Measurements from ENCODE around the gene SLC38A4. TPM values are rescaled to one million over a fixed set of nuclear protein-coding genes. Genes with fewer than 3 reads are reported as not detected.

SLC38A4 gene
- total RNA-seq, 1 experiment from 2014 or later, result 1.5 TPM

DNA sequence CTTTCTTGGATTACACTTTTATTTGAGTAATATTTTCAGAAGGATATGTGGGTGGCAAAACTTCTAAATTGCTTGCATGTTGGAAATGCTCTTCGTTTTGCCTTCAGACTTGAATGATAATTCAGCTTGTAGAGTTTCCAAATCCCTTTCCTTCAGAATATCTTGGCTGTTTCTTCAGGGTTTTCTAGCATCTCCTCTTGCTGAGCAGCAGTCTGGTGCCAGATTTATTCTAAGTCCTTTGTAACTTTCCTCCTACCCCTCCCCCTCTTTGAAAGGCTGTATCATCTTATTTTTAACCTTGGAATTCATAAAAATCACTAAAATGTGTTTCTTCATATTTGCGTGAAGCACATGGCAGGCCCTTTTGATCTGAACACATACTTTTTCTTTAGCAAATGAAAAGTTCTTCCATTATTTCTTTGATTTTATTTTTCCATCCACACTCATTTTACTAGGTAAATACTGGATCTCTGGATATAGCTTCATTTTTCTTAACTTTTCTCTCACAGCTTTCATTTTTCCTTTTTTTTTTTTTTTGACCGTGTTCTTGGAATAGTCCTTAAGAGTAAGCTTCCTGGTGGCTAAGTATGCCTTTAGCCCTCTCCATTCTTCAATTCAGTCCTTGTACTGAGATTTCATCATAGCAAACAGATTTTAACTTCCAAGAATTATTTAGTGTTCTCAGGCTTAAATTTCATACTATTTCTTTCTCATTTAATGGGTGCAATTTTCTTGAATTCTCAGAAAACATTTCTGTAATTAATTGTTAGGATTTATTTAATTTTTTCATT, 102.0 kb downstream of the SLC38A4 start:
- Mint-ChIP-seq H3K4me3 (ENCODE audit: low read depth, unreplicated experiment) (no peak overlapping the region), H3K9me3 (ENCODE audit: low read depth, unreplicated experiment) (peaks cover 2% of the 10 kb centered on the region), H3K27me3 (ENCODE audit: unreplicated experiment) (no peaks in the 10 kb centered on the region), H3K4me1 (ENCODE audit: low read depth, unreplicated experiment) (no peaks in the 10 kb centered on the region), H3K27ac (ENCODE audit: unreplicated experiment) (no peak overlapping the region), H3K36me3 (ENCODE audit: insufficient read depth, unreplicated experiment) (no peaks in the 10 kb centered on the region)
- intact Hi-C loops (cut with micrococcal nuclease; ENCODE audit: unreplicated experiment), result no loop called here
- TF ChIP-seq, protein P1, sequence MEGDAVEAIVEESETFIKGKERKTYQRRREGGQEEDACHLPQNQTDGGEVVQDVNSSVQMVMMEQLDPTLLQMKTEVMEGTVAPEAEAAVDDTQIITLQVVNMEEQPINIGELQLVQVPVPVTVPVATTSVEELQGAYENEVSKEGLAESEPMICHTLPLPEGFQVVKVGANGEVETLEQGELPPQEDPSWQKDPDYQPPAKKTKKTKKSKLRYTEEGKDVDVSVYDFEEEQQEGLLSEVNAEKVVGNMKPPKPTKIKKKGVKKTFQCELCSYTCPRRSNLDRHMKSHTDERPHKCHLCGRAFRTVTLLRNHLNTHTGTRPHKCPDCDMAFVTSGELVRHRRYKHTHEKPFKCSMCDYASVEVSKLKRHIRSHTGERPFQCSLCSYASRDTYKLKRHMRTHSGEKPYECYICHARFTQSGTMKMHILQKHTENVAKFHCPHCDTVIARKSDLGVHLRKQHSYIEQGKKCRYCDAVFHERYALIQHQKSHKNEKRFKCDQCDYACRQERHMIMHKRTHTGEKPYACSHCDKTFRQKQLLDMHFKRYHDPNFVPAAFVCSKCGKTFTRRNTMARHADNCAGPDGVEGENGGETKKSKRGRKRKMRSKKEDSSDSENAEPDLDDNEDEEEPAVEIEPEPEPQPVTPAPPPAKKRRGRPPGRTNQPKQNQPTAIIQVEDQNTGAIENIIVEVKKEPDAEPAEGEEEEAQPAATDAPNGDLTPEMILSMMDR (IDR thresholded peaks at IDR 0.05; ENCODE audit: unreplicated experiment), result no peak
- CTCF ChIA-PET, result no interaction called here
- DNase-seq, result no peak
- no TSS peak for BruUV-seq (replicated peaks)

DNA sequence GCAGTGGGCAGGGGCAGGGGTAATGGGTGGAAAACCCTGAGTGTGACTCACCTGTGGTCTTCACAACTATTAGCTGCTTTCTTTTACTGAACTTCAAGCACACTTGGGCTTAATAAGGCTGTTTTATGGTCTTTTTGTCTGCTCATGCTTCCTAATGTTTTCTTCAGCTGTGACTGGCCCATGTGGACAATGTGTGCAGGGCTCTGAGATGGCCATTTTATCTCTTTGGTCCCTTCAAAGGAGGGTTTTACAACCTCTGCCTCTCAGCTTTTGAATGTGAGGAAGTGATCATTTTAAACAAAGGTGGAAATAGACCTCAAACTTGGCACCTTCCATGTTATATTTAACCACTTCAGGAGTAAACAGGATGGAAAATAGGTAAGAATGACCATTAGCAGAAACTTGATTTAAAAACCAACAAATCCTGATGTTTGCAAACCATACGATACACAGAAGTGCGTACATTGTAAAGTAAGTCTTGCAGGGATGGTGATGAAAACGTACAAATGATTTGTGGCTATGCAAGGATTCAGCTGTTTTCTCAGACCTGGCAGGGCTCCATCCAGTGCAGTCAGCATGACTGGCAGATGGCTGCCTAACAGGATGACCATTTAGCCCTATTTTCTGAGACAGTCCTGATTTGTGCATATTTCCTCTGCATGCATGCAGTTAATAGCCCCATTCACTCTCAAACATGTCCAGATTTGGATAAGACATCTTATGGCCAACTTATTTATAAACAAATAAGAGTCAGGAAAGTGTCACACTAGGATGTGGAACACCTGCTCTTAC, 103.2 kb downstream of the SLC38A4 start:
- Mint-ChIP-seq H3K4me3 (ENCODE audit: low read depth, unreplicated experiment) (no peak overlapping the region), H3K9me3 (ENCODE audit: low read depth, unreplicated experiment) (peaks cover 2% of the 10 kb centered on the region), H3K27me3 (ENCODE audit: unreplicated experiment) (no peaks in the 10 kb centered on the region), H3K4me1 (ENCODE audit: low read depth, unreplicated experiment) (no peaks in the 10 kb centered on the region), H3K36me3 (ENCODE audit: insufficient read depth, unreplicated experiment) (no peaks in the 10 kb centered on the region), H3K27ac (ENCODE audit: unreplicated experiment) (no peak overlapping the region)
- TF ChIP-seq, protein P1 (IDR thresholded peaks at IDR 0.05; ENCODE audit: unreplicated experiment), result no peak
- CTCF ChIA-PET, result no interaction called here
- no TSS peak for BruUV-seq (replicated peaks)
- no peak for DNase-seq
- intact Hi-C loops (cut with micrococcal nuclease; ENCODE audit: unreplicated experiment), result no loop called here

DNA sequence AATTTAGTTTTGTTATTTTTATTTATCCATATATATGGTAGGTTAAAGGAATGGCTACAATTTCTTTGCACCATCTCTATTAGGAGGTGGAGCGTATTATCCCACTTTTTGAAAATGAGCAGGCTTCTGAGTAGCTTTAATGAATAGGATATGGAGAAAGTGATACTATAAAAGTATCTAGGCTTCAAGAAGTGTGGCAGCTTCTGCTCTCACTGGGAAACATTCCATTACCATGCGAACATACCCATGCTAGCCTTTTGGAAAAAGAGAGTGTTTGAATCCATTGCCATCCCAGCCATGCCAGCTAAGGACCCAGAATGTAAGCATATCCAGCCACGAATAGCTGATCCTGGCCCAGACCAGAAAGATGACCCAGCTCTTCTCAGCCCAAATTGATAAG, 107.3 kb downstream of the SLC38A4 start:
- BruUV-seq (replicated peaks), result no TSS peak
- no peak overlapping the region for H3K4me3 Mint-ChIP-seq (ENCODE audit: low read depth, unreplicated experiment)
- no peaks in the 10 kb centered on the region for H3K27me3 Mint-ChIP-seq (ENCODE audit: unreplicated experiment)
- CTCF ChIA-PET, result no interaction called here
- H3K4me1 Mint-ChIP-seq (ENCODE audit: low read depth, unreplicated experiment), result no peaks in the 10 kb centered on the region
- no peaks in the 10 kb centered on the region for H3K36me3 Mint-ChIP-seq (ENCODE audit: insufficient read depth, unreplicated experiment)
- DNase-seq, result no peak
- H3K27ac Mint-ChIP-seq (ENCODE audit: unreplicated experiment), result no peak overlapping the region
- TF ChIP-seq, protein P1 (IDR thresholded peaks at IDR 0.05; ENCODE audit: unreplicated experiment), result no peak
- intact Hi-C loops (cut with micrococcal nuclease; ENCODE audit: unreplicated experiment), result no loop called here
- no peaks in the 10 kb centered on the region for H3K9me3 Mint-ChIP-seq (ENCODE audit: low read depth, unreplicated experiment)

DNA sequence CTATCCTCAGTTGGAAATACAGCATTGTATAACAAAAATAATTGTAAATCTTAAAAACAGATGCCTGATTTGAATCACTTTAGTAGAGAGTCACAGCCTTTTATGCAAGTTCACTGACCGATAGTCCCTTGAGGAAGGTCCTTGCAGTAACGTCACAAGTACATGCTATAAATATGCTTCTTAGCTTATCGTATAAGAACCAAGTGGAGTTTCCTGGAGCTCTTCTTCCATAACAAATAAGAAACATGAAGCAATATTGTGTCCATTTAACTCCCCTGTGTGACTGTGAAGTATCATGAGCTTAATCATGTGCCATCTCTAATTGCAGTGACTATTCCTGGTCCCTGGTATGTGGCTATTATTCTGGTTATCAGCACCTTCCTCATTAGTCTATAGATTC, 107.9 kb downstream of the SLC38A4 start:
- TF ChIP-seq, protein P1 (IDR thresholded peaks at IDR 0.05; ENCODE audit: unreplicated experiment), result no peak
- Mint-ChIP-seq H3K27me3 (ENCODE audit: unreplicated experiment) (no peaks in the 10 kb centered on the region), H3K27ac (ENCODE audit: unreplicated experiment) (no peak overlapping the region), H3K4me1 (ENCODE audit: low read depth, unreplicated experiment) (no peaks in the 10 kb centered on the region), H3K36me3 (ENCODE audit: insufficient read depth, unreplicated experiment) (no peaks in the 10 kb centered on the region), H3K4me3 (ENCODE audit: low read depth, unreplicated experiment) (no peak overlapping the region), H3K9me3 (ENCODE audit: low read depth, unreplicated experiment) (no peaks in the 10 kb centered on the region)
- CTCF ChIA-PET, result no interaction called here
- intact Hi-C loops (cut with micrococcal nuclease; ENCODE audit: unreplicated experiment), result no loop called here
- BruUV-seq (replicated peaks), result no TSS peak
- no peak for DNase-seq
